DOHH2 (cell line): Measurements from ENCODE around the gene CORO2B.

Experiments used
- EZH2phosphoT487 ChIP-seq: fragments of 200-600 bp; sonication (generic); IDR thresholded peaks from 2 replicates; pipeline ENCODE4 v1.6.1; 2017; ENCODE audit warnings: borderline replicate concordance, mild to moderate bottlenecking, antibody characterized with exemption, low read length, moderate library complexity, mixed read lengths
- TF ChIP-seq, protein P1 (sequence below): fragments of 200-600 bp; sonication (generic); IDR thresholded peaks from one replicate; pipeline ENCODE4 v1.5.1; 2014; ENCODE audit warnings: antibody characterized with exemption, mild to moderate bottlenecking, low read depth, low read length; ENCODE audit not compliant: poor library complexity, severe bottlenecking

DNA sequence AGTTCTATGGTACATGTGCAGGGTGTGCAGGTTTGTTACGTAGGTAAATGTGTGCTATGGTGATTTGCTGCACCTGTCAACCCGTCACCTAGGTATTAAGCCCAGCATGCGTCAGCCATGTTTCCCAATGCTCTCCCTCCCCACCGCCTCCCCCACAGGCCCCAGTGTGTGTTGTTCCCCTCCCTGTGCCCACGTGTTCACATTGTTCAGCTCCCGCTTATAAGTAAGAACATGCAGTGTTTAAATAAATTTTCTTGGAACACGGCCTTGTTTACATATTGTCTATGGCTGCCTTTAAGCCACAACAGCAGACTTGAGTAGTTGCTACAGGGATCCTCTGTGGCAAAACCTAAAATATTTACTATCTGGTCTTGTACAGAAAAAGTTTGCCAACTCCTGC lies 41.3 kb upstream of the CORO2B start:
- TF ChIP-seq, protein P1, sequence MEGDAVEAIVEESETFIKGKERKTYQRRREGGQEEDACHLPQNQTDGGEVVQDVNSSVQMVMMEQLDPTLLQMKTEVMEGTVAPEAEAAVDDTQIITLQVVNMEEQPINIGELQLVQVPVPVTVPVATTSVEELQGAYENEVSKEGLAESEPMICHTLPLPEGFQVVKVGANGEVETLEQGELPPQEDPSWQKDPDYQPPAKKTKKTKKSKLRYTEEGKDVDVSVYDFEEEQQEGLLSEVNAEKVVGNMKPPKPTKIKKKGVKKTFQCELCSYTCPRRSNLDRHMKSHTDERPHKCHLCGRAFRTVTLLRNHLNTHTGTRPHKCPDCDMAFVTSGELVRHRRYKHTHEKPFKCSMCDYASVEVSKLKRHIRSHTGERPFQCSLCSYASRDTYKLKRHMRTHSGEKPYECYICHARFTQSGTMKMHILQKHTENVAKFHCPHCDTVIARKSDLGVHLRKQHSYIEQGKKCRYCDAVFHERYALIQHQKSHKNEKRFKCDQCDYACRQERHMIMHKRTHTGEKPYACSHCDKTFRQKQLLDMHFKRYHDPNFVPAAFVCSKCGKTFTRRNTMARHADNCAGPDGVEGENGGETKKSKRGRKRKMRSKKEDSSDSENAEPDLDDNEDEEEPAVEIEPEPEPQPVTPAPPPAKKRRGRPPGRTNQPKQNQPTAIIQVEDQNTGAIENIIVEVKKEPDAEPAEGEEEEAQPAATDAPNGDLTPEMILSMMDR: no peak
- TF ChIP-seq EZH2phosphoT487: no peak
